Measurements from ENCODE around the gene CES1. TPM values are rescaled to one million over a fixed set of nuclear protein-coding genes. Genes with fewer than 3 reads are reported as not detected.
"Not testable (repeated sequence)": the region's sequence is repeated elsewhere in the genome, so short reads cannot be mapped to it uniquely, and the experiment has no call there.

Gene CES1
- total RNA-seq, 1 donor from 2014 or later = 0.13 TPM

DNA sequence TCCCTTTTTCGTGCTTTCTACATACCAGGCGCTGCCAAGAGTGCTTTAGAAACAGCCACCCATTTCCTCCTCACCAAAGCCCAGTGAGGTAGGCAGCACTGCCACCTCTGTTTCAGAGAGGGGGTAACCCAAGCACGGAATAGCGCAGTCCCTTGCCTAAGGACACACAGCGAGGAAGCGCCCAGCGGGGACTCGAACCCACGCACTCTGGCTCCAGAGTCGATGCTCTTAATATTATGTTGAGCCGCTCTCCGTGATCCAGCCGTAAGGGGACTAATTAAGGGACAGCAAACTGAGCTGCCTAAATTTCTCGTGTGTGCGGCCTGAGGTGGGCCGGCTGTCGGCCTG lies 497 bp downstream of the CES1 start:
- DNase-seq (ENCODE audit: low read depth, low spot score) = no peak

DNA sequence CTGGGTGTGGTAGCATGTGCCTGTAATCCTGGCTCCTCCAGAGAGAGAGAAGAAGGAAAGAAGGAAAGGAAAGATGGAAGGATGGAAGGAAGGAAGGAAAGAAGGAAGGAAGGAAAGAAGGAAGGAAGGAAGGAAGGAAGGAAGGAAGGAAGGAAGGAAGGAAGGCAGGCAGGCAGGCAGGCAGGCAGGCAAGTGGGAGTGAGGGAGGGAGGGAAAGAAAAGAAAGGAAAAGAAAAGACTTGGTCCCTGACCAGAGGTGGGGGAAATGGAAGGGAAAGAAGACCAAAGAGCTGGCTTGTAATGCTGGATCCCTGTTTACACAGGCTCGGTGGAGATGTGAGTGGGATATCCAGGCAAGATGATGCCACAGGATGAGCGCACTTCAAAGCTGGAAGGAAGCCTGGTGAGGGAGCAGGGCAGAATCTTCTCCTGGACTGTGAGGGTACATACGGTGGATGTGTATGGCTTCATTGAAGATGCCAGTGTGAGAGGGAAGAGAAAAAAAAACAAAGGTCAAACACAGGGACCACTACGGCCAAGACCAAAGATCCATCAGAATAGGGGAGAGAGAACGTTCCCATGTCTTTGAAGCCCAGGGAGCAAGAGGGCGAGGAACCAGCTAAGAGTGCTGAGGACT lies 2.1 kb downstream of the CES1 start:
- no peak for DNase-seq (ENCODE audit: low read depth, low spot score)

DNA sequence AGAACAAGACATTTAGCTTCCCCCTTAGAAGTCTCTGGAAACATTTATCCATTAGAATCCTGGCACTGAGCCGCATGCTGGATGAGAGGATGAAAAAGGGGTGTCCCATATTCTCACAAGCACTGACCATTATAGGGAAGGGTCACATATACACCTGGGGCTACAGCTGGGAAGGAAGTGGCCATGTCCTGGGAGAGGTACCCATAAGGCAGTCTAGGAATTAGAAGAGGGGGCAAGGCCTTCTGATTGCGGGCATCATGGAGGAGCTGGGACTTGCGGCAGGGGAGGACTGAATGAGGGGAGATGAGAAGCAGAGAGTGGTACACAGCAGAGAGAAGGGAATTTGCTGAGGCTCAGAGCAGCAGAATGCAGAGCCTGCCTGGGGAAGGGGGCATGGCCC lies 3.7 kb downstream of the CES1 start:
- DNase-seq (ENCODE audit: low read depth, low spot score) = not testable (repeated sequence)

DNA sequence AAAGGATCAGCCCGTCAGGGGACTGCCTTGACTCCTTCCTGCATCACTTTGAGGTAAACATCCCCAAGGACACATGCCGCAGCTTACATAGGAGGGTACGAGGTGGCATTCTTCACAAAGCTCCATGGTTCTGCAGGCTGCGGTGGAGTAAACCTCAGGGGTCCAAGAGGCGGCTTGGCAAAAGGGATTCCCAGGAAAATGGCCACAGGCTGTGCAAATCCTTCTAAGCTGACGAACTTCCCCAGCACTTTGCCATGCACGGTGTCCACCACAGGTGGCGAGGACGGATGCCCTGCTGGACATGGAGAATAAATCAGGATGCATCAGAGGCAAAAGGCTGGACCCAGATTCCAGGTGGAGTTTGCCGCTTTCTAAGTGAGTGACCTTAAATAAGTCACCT lies 4.2 kb downstream of the CES1 start:
- DNase-seq (ENCODE audit: low read depth, low spot score) = no peak

DNA sequence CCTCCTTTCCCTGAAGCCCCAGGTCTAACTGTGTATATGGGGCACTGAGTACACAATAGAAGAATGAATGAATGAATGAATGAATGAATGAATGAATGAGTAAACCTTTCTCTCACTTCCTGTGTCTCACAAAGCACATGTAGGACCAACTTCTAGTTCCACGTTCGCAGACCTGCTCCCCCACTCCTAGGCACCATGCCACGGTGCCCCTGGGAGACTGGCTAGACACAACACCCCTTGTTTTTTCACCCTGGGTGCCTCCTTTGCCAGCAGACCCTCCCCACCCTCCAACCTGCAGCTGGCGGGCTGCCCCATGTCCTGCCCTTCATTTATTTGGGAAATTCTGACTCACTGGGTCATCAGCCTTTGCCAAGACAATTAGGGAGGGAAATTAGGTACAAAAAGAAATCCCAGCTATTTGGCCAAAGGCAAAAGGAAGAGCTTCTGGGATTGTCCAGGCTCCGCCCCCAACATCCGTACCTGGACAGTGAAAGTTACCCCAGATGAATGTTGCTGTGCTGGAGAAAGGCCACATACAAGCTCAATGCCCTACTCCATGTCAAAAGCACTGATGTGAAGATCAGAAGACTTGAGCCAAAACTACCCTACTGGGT lies 7.7 kb downstream of the CES1 start:
- DNase-seq (ENCODE audit: low read depth, low spot score) = no peak

DNA sequence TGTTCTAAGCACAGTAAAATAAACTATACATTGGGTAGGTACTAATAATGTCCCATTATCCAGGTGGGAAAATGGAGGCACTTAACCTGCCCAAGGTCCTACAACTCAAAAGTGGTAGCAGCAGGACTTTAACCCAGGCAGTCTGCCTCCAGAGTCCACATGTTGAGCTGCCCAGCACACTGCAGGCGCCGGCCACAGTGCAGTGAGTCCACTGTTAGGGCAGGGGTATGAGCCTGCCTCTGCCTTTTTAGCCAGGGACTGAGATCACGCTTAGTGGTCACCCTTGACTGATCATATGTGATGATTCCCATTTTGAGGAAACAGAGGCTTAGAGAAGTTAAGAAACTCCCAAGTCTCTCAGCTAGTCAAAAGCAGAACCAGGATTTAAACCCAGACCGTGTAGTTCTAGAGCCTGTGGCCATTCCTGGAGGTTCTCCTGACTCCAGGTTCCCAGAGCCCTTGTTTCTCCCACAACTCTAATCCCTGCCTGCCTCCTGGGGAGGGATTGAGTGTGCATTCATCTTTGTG lies 8.4 kb downstream of the CES1 start:
- no peak for DNase-seq (ENCODE audit: low read depth, low spot score)

DNA sequence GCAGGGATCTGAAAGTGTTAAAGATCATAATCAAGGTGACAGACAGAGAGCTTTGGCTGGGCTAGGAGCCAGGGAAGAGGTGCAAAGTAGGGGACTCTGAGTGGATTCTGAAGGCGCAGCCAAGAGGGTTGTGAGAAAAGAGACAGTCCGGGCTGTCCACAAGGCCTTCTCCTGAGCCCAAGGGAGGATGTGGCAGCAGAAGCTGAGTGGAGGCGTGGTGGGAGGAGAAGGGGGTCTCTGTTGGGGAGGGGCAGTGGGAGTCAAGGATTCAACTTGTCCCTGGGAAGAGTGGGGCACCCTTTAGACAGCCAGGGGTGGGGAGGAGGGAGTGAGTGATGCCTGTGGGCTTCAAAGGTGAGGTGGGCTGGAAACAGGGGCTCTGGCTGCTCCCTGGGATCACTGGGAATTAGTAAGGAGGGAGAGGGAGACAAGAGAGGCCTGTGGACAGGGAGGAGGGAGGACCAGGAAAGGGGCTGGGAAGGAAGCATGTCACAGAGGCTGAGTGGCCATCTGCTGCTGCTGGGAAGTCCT lies 10.6 kb downstream of the CES1 start:
- no peak for DNase-seq (ENCODE audit: low read depth, low spot score)

DNA sequence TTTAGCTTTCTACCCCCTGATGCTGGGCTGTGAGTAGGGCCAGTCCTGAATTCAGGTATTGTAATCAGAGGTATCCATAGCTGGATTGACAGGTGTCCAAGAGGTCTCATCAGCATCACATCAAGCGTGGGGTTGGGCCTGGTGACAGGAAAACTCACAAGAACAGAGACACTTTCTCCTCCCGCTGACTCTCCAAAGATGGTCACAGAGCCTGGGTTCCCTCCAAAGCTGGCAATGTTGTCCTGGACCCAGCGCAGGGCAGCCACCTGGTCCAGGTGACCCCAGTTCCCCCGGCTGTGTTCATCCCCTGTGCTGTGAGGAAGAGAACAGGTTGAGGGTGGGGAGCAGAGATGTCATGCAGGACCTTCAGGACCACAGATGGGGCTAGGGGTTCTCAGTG lies 11.7 kb downstream of the CES1 start:
- DNase-seq (ENCODE audit: low read depth, low spot score) = no peak

DNA sequence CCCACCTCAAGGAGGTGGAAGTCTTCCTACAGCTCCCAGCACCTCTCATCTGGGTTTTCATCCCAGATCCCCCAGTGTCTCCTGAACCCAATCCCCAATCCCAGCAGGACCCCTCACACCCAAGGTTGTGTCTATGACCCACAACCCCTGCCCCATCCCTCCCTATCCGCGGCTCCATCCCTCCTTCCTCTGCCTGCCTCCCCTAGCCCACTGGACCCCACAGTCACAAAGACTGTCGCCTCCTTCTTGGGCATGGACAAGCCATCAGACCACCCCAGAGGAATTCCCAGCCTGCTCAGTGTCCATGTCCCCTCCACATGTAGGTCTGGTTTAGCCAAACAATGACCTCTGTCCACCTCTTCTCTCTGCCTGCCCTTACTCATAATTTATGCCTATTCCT lies 12.3 kb downstream of the CES1 start:
- no peak for DNase-seq (ENCODE audit: low read depth, low spot score)

DNA sequence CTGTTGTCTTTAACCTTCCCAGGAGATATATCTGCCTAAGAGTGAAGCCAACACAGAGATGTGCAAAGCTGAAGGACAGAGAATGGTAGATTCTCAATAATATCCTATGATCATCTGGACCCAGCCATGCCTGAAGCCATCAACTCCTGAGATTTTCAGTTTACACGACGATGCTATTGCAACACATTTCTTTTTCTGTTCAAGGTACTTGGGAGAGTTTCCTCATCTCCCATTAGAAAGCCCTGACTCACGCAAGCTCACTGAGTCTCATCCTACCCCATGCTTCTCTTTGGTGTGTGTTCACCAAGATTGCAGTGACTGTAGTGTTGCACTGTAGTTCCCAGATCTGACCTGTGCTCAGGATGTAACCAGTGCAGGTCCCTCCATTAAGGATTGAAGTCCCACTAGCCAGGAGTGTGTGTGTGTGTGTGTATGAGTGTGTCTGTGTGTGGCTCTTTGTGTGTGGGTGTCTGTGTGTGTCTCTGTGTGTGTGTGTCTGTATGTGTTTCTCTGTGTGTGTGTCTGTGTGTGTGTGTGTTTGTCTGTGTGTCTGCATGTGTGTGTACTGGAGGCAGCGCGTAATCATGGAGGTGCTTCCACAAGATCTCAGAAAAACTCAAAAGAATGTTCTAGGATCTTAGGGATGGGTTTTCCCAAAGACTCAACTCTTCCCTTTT lies 15.5 kb downstream of the CES1 start:
- DNase-seq (ENCODE audit: low read depth, low spot score) = no peak

DNA sequence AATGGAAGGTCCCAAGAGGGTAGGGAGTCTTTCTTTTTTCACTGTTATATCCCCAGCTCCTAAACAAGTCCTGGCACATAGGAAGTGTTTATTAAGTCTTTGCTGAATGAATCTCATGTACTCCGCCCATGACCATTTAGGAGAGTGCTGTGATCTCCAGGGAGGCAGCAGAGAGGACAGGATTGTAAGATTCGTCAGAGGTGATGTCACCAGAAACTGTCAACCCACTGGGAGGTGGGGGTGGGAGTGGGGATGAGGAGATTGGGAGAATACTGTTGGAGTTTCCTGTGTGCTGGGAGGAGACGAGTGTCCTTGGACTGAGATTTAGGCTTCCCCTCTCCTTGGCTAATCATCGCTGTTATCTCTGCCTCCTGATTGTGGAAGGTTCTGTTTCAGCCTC lies 16.7 kb downstream of the CES1 start:
- DNase-seq (ENCODE audit: low read depth, low spot score) = not testable (repeated sequence)

DNA sequence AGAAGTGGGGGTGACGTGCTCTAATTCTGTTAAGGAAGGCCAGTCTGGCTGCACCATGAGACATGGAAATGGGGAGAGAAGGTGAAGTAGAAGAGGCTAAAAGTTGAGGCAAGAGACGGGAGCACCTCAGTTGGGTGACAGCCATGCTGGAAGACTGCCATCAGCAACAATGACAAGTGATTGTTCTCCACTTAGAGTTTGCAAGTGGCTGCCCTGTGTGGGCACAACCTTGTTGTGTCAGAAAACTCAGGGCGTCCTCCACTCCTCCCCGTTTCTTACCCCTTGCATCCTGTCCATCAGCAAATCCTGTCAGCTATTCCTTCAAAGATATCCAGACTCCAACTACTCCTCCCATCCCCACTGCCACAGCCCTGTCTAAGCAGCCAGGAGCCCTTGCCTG lies 17.6 kb downstream of the CES1 start:
- DNase-seq (ENCODE audit: low read depth, low spot score) = no peak

DNA sequence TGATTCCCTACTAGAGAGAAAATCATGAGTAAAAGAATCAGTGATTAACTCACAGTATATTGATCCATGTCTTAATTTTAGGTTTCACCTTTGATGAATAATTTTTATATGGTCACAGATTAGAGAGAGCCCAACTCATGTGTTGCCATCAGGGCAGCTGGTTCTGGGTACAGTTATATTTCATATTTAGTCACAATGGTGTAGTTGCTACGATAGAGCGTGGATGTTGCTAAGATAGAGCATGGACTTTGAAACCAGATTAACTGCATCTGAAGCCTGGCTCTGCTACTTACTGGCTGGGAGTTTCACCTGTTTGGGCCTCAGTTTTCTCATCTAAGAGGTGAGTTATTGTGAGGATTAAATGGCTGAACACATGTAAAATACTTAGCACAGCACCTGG lies 18.7 kb downstream of the CES1 start:
- not testable (repeated sequence) for DNase-seq (ENCODE audit: low read depth, low spot score)

DNA sequence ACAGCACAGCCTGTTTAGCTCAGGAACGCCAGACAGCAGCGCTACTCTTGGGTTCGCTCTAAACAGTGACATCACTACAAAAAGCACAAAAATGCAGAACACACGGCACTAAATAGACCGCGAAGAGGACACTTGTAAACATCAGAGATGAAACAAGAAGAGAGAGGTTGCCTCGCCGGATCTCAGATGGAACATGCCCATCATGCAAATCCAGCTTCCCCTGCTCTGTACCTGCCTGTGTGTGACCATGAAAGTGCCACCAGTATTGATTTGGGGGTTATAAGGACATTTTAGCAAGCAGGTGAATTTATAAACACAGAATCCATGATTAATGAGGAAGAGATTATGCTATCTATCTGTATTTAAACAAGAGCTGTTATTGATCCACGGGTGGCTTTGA lies 19.2 kb downstream of the CES1 start:
- not testable (repeated sequence) for DNase-seq (ENCODE audit: low read depth, low spot score)

DNA sequence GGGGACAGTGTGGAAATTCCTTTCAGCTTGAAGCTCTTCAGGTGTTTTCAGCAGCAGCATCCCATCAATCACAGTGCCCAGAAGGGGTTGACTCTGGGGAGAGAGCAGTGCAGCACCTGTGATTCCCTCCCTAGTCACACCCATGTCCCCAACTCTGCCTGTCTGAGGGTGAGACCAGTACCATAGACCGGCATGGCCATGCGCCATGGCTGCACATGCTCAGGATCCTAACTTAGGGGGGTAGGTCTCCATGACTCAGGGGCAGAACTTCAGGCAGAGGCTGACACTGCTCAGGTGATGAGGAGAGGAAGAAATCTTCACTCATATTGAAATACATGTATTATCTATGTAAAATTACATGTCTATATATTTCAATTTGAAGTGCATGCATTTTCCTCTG lies 19.9 kb downstream of the CES1 start:
- no peak for DNase-seq (ENCODE audit: low read depth, low spot score)

DNA sequence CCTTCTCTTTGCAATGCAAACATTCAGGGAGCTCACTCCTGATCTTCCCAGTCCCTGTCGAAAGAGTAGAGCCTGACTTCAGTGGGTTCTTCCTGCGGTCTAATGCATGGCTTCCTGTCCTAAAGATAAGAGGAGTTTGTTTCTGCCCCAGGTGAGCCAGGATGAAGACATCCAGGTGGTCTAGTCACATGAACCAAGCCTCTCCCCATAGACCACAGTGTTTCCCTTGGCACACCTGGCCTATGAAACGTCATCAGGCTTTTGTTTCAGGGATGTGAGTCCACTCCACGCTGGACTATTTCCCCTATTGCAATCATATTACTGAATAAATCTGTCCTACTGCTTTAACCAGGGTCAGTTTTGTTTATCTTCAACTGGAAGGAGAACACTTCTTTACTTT lies 21.1 kb downstream of the CES1 start:
- no peak for DNase-seq (ENCODE audit: low read depth, low spot score)

DNA sequence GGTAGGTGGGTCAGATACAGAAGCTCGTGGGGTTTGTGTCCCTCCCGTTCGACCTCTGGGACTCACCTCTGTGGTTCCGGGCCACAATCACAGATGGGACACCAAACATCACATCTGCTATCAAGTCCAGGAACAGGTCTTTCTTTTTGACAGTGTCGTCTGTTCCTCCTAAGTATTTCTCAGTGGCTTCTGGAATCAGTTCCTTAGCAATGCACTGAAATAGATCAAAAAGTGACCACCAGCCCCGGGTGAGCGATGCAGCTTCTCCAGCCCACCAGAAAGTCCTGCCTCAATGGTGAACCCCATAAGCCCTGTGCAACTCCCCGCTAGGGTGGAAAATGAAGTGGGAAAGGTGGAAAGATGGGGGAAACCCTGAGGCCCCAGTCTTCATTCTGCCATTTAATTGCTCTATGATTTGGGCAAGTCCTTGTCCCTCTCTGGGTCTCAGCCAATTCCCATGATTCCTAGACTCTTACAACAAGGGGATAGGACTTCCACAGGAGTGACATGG lies 22.4 kb downstream of the CES1 start:
- DNase-seq (ENCODE audit: low read depth, low spot score) = no peak

DNA sequence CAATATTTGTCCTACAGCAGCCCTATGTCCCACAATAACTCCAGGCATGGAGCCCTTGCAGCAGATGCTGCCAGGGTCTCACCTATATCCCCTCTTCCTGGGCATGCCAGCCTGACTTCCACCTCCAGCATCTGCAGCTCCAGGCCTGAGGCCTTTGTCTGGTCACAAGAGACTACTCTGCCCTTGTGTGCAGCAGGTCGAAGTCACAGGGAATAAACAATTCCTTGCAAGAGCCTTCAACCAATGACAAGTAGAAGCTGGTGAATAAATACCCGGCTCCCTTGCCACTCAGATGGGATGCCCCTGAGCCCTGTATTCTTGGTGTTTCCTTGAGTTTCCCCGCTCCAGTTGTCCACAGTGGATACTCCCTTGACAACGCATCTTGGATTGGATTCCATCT lies 23.0 kb downstream of the CES1 start:
- no peak for DNase-seq (ENCODE audit: low read depth, low spot score)

DNA sequence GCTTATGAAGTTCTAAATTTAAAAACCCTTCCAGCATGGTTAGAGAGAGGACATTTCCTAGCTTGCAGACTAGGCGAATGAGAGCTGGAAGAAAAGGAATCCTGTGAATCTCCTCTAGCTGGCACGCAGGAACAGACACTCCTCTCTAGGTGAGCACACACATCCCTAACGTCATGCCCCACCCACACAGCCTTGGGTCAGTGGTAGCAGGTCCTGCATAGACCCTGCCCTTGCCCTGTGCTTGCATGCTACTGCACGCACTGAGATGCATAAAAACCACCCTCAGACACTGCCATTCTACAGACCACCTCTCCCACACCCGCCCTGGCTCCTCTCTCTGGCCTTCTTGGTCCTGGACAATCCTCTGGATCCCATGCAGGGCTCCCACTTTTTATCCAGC lies 23.5 kb downstream of the CES1 start:
- no peak for DNase-seq (ENCODE audit: low read depth, low spot score)

DNA sequence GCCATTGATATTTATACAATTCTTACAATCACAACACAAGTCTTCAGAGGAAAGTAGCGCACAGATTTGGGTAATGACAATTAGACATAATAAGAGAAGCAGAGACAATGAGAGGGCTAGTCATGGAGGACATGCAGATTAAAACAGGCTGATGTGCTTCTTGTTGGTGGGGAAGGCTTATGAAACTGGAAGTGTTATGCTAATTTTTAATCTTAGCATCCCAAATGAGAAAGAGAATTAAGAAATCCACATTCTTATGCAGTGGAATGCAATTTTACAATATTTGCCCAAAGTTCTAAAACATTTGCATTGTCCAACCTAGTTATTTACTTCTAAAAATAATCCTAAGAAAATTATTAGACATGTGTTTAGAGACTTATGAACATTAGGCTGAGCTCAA lies 24.6 kb downstream of the CES1 start:
- DNase-seq (ENCODE audit: low read depth, low spot score) = not testable (repeated sequence)

DNA sequence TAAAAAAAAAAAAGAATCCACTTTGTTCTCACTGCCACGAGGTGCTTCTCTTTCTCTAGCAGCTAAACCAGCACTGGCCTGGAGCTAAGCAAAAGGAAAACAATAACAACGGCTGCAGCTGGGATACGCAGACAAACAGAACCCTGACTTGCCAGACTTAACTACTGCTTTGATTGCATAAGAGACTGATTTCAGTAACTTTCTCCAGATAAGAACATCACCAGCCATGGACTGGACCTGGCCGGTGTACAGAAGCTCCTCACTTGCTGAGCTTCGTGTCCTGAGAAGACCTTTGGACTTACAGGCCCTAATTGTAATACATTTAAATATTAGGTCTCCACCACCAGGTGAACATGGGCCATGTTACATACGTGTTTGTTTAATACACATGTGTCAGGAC lies 27.8 kb downstream of the CES1 start:
- not testable (repeated sequence) for DNase-seq (ENCODE audit: low read depth, low spot score)

DNA sequence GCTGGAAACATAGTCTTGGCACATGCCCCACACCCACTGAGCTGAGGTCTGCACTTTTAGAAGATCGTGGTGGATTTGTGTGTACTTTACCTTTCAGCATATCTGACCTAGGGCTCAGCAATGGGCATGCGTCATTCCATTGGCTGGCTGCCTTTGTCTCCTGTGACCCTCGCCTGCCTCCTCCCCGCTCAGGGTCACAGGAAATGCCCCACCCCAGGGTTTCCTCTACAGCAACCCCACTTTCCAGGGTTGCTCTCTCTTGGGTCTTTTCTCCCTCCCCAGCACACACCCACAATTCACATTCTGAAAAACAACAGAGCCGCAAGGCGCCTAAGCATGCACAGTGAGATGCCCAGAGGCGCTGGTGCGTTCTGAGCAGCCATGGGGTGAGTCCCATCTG lies 29.2 kb downstream of the CES1 start:
- DNase-seq (ENCODE audit: low read depth, low spot score) = not testable (repeated sequence)
